Skeletal muscle tissue (tissue), 4 donors: Measurements from ENCODE around the gene VPS52. TPM values are rescaled to one million over a fixed set of nuclear protein-coding genes. Genes with fewer than 3 reads are reported as not detected.
"Not testable (repeated sequence)": the region's sequence is repeated elsewhere in the genome, so short reads cannot be mapped to it uniquely, and the experiment has no call there.

Experiments
- H3K27ac ChIP-seq: one replicate; pipeline ENCODE4 v1.7.0; 2013; ENCODE audit warnings: mild to moderate bottlenecking, low read depth, low read length, inconsistent platforms
- H3K27me3 ChIP-seq, 3 donors: one replicate each; pipeline ENCODE4 v1.7.0; 2013; ENCODE audit warnings: low read length in 3 of 3; ENCODE audit not compliant: control insufficient read depth in 3 of 3, insufficient read depth in 3 of 3
- H3K36me3 ChIP-seq, 3 donors: one replicate each; pipeline ENCODE4 v1.7.0; 2013; ENCODE audit warnings: low read length in 3 of 3; ENCODE audit not compliant: control insufficient read depth in 3 of 3, insufficient read depth in 3 of 3
- H3K4me1 ChIP-seq, 3 donors: one replicate each; pipeline ENCODE4 v1.7.0; 2013; ENCODE audit warnings: low read length in 3 of 3, mild to moderate bottlenecking in 3 of 3; ENCODE audit not compliant: control insufficient read depth in 3 of 3, insufficient read depth in 3 of 3
- H3K4me3 ChIP-seq, 3 donors: one replicate each; pipeline ENCODE4 v1.7.0; 2013; ENCODE audit warnings: low read length in 3 of 3
- H3K9ac ChIP-seq, 3 donors: one replicate each; pipeline ENCODE4 v1.7.0; 2013; ENCODE audit warnings: low read length in 3 of 3, mild to moderate bottlenecking in 3 of 3, moderate library complexity in 2 of 3, low read depth in 1 of 3
- H3K9me3 ChIP-seq, 3 donors: one replicate each; pipeline ENCODE4 v1.7.0; 2013; ENCODE audit warnings: low read length in 3 of 3; ENCODE audit not compliant: control insufficient read depth in 3 of 3
- total RNA-seq: library from RNA; depleted of rRNA; stranded (reverse); fragments of >200 nt; gene quantifications from one replicate; pipeline ENCODE4 v1.2.3, GENCODE V29; 2014
- donor health status: Osteomylitis.

Gene VPS52
- total RNA-seq, 1 donor from 2014 or later, result 43.8 TPM

DNA sequence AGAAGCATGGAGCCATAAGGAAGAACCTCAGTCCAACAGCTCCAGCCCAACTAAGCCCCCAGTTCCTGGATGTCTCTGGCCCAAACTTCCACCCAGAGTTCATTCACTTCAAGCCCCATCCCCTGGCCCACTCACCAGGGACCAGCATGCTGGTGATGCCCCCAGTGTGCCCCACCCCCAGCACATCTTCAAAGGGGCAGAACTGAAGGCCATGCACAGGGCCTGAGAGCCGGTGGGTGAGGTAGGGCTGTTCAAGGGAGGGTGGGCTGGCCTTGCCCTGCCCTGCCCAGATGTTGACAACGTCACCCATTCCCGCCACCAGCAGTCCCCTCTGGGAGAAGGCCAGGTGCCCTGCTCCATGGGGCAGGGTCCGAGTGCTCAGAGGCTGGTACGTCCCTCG, 8.9 kb upstream of the VPS52 start:
- peaks cover 33 to 46% (median 45%) of the 10 kb centered on the region in 3 donors for H3K4me1 ChIP-seq
- no peak overlapping the region for H3K27ac ChIP-seq
- H3K9ac ChIP-seq, result peak overlapping the region in 1 of 3 donors; percentile 54
- H3K36me3 ChIP-seq, result peaks cover 43 to 47% (median 44%) of the 10 kb centered on the region in 3 donors
- no peaks in the 10 kb centered on the region for H3K9me3 ChIP-seq
- H3K27me3 ChIP-seq, result no peaks in the 10 kb centered on the region
- H3K4me3 ChIP-seq, result no peak overlapping the region

DNA sequence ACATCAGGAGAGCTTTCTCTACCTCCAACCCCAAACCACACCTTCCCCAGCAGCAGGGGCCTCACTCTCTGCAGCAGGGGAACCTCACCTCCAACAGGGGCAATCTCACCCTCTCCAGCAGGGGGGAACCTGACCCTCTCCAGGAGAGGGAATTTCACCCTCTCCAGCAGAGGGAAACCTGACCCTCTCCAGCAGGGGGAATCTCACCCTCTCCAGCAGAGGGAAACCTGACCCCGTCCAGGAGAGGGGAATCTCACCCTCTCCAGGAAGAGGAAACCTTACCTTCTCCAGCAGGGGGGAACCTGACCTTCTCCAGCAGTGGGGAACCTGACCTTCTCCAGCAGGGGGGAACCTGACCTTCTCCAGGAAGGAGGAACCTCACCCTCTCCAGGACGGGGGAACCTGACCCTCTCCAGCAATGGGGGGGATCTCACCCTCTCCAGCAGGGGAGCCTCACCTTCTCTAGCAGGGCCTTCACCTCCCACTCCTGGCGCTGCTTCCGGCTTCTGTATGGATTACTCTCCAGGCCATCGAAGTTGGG, 8.4 kb upstream of the VPS52 start:
- Histone ChIP-seq H3K9me3 (no peaks in the 10 kb centered on the region), H3K9ac (peak overlapping the region in 1 of 3 donors; percentile 54), H3K27me3 (no peaks in the 10 kb centered on the region), H3K4me3 (no peak overlapping the region), H3K27ac (no peak overlapping the region), H3K4me1 (peaks cover 34 to 51% (median 47%) of the 10 kb centered on the region in 3 donors), H3K36me3 (peaks cover 46 to 49% (median 47%) of the 10 kb centered on the region in 3 donors)

DNA sequence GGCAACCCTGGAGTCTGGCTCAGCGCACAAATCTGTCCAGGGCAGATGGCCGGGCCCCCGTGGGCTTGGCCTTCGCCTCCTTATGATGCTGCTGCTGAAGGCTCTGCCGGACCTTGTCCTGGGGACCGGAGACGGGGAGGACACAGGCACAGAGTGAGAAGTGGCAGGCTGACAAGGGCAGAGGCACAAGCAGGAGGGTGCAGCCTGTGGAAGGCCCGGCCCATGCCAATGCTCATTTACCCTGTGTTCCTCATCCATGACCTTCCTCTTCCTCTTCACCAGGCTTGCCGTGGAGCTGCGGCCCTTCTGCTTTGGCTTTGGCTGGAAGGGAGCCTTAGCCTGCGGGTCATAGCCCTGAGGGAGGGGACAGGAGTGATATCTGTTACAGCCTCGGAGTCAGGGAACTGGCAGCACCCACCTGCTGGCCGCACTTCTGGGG, 7.6 kb upstream of the VPS52 start:
- Histone ChIP-seq H3K27me3 (no peaks in the 10 kb centered on the region), H3K9ac (peak overlapping the region in 2 of 3 donors; percentile 33 to 54), H3K36me3 (peaks cover 47 to 50% (median 50%) of the 10 kb centered on the region in 3 donors), H3K9me3 (no peaks in the 10 kb centered on the region), H3K4me1 (peaks cover 41 to 59% (median 51%) of the 10 kb centered on the region in 3 donors), H3K27ac (no peak overlapping the region), H3K4me3 (no peak overlapping the region)

DNA sequence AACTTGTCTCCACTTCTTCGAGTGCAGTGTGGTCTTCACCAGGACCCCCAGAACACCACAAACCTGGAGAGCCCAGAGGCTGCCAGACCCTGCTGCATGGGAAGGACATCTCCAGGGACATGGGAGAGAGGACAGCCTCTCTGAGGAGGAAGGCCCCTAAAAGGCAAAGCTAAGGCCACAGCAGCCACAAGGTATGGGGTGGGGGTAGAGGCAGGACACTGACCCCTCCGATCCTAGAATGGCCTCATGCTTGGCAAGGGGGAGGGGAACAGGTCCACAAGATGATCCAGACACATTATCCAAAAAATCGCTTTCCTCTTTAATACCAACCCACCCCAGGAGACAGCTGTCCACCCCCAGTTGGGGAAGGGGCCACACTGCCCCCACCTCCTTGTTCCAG, 7.1 kb upstream of the VPS52 start:
- Histone ChIP-seq H3K4me1 (peaks cover 45 to 64% (median 52%) of the 10 kb centered on the region in 3 donors), H3K27ac (no peak overlapping the region), H3K36me3 (peaks cover 50 to 52% (median 50%) of the 10 kb centered on the region in 3 donors), H3K9ac (peak overlapping the region in 1 of 3 donors; percentile 54), H3K27me3 (no peaks in the 10 kb centered on the region), H3K9me3 (no peaks in the 10 kb centered on the region), H3K4me3 (peak overlapping the region in 1 of 3 donors; percentile 14)

DNA sequence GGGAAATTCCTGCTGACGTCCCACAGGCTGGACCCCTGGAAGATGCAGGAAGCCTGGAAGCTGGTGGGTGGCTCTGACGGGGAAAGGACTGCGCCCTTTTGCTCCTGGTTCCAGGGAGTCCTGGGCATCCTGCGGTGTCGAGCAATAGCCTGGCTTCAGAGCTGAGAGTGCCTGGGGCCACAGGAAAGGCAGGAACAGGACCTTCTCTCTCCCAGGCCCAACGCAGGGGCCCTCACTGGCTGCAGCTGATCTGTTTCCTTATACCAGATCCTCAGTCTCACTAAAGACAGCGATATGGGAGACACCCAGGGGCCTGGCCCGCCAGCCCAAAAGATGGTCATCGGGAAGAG, 6.7 kb upstream of the VPS52 start:
- Histone ChIP-seq H3K36me3 (peaks cover 48 to 50% (median 49%) of the 10 kb centered on the region in 3 donors), H3K9ac (peak overlapping the region in 2 of 3 donors; percentile 33 to 54), H3K27me3 (no peaks in the 10 kb centered on the region), H3K4me1 (peaks cover 49 to 68% (median 56%) of the 10 kb centered on the region in 3 donors), H3K27ac (no peak overlapping the region), H3K4me3 (no peak overlapping the region), H3K9me3 (no peaks in the 10 kb centered on the region)

GRCh38 chr6:33277663-33278391, 6.2 kb upstream of the VPS52 start:
- H3K9ac ChIP-seq, result peak overlapping the region; percentile 65 to 83 (median 65)
- H3K27me3 ChIP-seq, result no peaks in the 10 kb centered on the region
- peaks cover 47 to 55% (median 54%) of the 10 kb centered on the region in 3 donors for H3K36me3 ChIP-seq
- peak overlapping the region; percentile 71 to 77 (median 76) for H3K4me3 ChIP-seq
- H3K4me1 ChIP-seq, result peaks cover 54 to 73% (median 61%) of the 10 kb centered on the region in 3 donors
- H3K9me3 ChIP-seq, result no peaks in the 10 kb centered on the region
- H3K27ac ChIP-seq, result peak overlapping the region; percentile 60

GRCh38 chr6:33276864-33277662, 5.4 kb upstream of the VPS52 start, which contains the start of gene B3GALT4:
TSS of gene B3GALT4 (plus strand) at chr6:33277123. CDS start at chr6:33277420, 297 bp downstream.
- H3K9me3 ChIP-seq, result no peaks in the 10 kb centered on the region
- no peaks in the 10 kb centered on the region for H3K27me3 ChIP-seq
- peak within 1 kb of the TSS; percentile 65 to 83 (median 65) for H3K9ac ChIP-seq
- H3K36me3 ChIP-seq, result peaks cover 41 to 50% (median 50%) of the 10 kb centered on the region in 3 donors
- H3K4me1 ChIP-seq, result peaks cover 62 to 81% (median 67%) of the 10 kb centered on the region in 3 donors
- H3K27ac ChIP-seq, result peak within 1 kb of the TSS; percentile 60
- H3K4me3 ChIP-seq, result peak within 1 kb of the TSS; percentile 71 to 77 (median 76)

DNA sequence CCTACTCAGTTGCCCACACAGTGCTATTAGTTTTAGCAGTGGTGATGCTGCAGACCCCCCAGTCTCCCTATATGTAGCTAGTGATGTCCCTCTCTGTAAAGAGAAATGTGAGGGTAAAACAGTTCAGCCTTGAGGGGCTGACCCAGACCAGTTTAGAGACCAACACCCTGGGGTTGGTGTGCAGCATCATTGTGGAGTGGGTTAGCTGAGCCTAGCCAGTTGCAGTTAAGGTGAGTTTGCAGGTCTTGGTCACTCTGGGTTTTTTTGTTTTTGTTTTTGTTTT, 4.8 kb upstream of the VPS52 start:
- H3K9ac ChIP-seq, result peak overlapping the region; percentile 65 to 83 (median 65)
- peak overlapping the region; percentile 60 for H3K27ac ChIP-seq
- peak overlapping the region; percentile 71 to 77 (median 76) for H3K4me3 ChIP-seq
- no peaks in the 10 kb centered on the region for H3K27me3 ChIP-seq
- H3K4me1 ChIP-seq, result peaks cover 63 to 83% (median 67%) of the 10 kb centered on the region in 3 donors
- no peaks in the 10 kb centered on the region for H3K9me3 ChIP-seq
- H3K36me3 ChIP-seq, result peaks cover 41 to 50% (median 45%) of the 10 kb centered on the region in 3 donors

- not testable (repeated sequence) for H3K27ac ChIP-seq, H3K27me3 ChIP-seq, H3K9me3 ChIP-seq
- H3K4me1 ChIP-seq, result peaks cover 66 to 87% (median 68%) of the 10 kb centered on the region in 3 donors
- peak overlapping the region in 2 of 3 donors; percentile 76 to 77 for H3K4me3 ChIP-seq
- peaks cover 39 to 48% (median 41%) of the 10 kb centered on the region in 3 donors for H3K36me3 ChIP-seq
- H3K9ac ChIP-seq, result peak overlapping the region in 2 of 3 donors; percentile 65 to 83
Observed at GRCh38 chr6:33275795-33276580, 4.3 kb upstream of the VPS52 start.
